ENCODE data around the gene TSC2. TPM values are rescaled to one million over a fixed set of nuclear protein-coding genes. Genes with fewer than 3 reads are reported as not detected.
"Not testable (repeated sequence)": the region's sequence is repeated elsewhere in the genome, so short reads cannot be mapped to it uniquely, and the experiment has no call there.

Gene TSC2
- total and polyA plus RNA-seq, 2 of the 13 experiments (the other 11 are each of a cell fraction or from before 2014, with no cell fraction given): 19.6 to 40.4 TPM

- POLR2A ChIA-PET; H2AFZ ChIP-seq (ENCODE audit: low read length); ATAC-seq; H3K27me3 ChIP-seq (ENCODE audit: control insufficient read depth in 1 of 2, insufficient read depth in 2 of 2, low read length in 2 of 2); H3K36me3 ChIP-seq (replicated peaks in 1 of 2; ENCODE audit: control insufficient read depth in 1 of 2, insufficient read depth in 2 of 2, low read length in 2 of 2); H3K9me3 ChIP-seq (ENCODE audit: low read length); DNase-seq (ENCODE audit: low spot score); H3K9ac ChIP-seq (ENCODE audit: insufficient read depth, low read depth, low read length); CTCF ChIA-PET (ENCODE audit: low intra/inter-chr PET ratio, low total read pairs); intact Hi-C loops (cut with micrococcal nuclease; ENCODE audit: unreplicated experiment); FAIRE-seq; in situ Hi-C loops (cut with HindIII; ENCODE audit: extremely low pct_ligation_motif_present, low pct_unique_long_range_greater_than_20kb); H4K20me1 ChIP-seq (ENCODE audit: insufficient read depth, low read length); BruUV-seq (replicated peaks); H3K79me2 ChIP-seq (ENCODE audit: insufficient read depth, low read length); H3K27ac ChIP-seq (ENCODE audit: extremely low read length, insufficient read depth, low read length): not testable (repeated sequence)
- Histone ChIP-seq H3K4me3 (replicated peaks in 1 of 3; ENCODE audit: insufficient read depth in 1 of 3, low read depth in 2 of 3, low read length in 3 of 3) (peak overlapping the region in 2 of 3 experiments; percentile 5 to 46; a peak in 4 of 6 replicates), H3K4me1 (ENCODE audit: insufficient read depth, low read length) (peaks cover 16% of the 10 kb centered on the region), H3K4me2 (ENCODE audit: low read depth, low read length) (peak overlapping the region; percentile 51)
- no CpG with 5 or more reads among the region's 12 CpGs for WGBS (ENCODE audit: low lambda C conversion rate)
Measured at GRCh38 chr16:2133797-2134196, 86.0 kb downstream of the TSC2 start.

DNA sequence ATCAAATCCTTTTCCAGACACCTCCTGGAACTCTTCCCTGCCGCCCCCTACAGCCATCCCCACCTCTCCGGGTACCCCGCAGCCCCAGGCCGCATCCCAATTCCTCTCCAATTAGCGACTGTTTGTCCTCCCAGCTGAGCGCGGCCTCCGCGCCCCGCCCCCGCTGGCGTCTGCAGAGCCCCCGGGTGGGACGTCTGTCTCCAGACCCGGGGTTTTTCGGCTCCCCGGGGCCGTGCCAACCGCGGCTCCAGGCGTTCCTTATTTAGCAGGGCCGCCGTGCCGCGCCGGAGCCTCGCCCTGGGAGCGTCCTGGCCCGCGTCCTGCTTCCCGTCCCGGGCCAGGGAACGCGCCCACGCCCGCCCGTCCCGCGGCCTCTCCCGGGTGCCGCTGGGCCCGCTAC is 87.3 kb downstream of the TSC2 start:
- POLR2A ChIA-PET; H4K20me1 ChIP-seq (ENCODE audit: insufficient read depth, low read length); H3K27me3 ChIP-seq (ENCODE audit: control insufficient read depth in 1 of 2, insufficient read depth in 2 of 2, low read length in 2 of 2); H3K27ac ChIP-seq (ENCODE audit: extremely low read length, insufficient read depth, low read length); BruUV-seq (replicated peaks); H3K9me3 ChIP-seq (ENCODE audit: low read length); DNase-seq (ENCODE audit: low spot score); CTCF ChIA-PET (ENCODE audit: low intra/inter-chr PET ratio, low total read pairs); intact Hi-C loops (cut with micrococcal nuclease; ENCODE audit: unreplicated experiment); ATAC-seq; FAIRE-seq; H3K79me2 ChIP-seq (ENCODE audit: insufficient read depth, low read length); H2AFZ ChIP-seq (ENCODE audit: low read length); H3K36me3 ChIP-seq (replicated peaks in 1 of 2; ENCODE audit: control insufficient read depth in 1 of 2, insufficient read depth in 2 of 2, low read length in 2 of 2); in situ Hi-C loops (cut with HindIII; ENCODE audit: extremely low pct_ligation_motif_present, low pct_unique_long_range_greater_than_20kb): not testable (repeated sequence)
- TF ChIP-seq, protein P1, sequence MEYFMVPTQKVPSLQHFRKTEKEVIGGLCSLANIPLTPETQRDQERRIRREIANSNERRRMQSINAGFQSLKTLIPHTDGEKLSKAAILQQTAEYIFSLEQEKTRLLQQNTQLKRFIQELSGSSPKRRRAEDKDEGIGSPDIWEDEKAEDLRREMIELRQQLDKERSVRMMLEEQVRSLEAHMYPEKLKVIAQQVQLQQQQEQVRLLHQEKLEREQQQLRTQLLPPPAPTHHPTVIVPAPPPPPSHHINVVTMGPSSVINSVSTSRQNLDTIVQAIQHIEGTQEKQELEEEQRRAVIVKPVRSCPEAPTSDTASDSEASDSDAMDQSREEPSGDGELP (IDR thresholded peaks at IDR 0.05; ENCODE audit: borderline replicate concordance, low read depth): 0 out of 2 replicates have a peak, but pooled peaks have one; percentile 13
- TF ChIP-seq, protein P2, sequence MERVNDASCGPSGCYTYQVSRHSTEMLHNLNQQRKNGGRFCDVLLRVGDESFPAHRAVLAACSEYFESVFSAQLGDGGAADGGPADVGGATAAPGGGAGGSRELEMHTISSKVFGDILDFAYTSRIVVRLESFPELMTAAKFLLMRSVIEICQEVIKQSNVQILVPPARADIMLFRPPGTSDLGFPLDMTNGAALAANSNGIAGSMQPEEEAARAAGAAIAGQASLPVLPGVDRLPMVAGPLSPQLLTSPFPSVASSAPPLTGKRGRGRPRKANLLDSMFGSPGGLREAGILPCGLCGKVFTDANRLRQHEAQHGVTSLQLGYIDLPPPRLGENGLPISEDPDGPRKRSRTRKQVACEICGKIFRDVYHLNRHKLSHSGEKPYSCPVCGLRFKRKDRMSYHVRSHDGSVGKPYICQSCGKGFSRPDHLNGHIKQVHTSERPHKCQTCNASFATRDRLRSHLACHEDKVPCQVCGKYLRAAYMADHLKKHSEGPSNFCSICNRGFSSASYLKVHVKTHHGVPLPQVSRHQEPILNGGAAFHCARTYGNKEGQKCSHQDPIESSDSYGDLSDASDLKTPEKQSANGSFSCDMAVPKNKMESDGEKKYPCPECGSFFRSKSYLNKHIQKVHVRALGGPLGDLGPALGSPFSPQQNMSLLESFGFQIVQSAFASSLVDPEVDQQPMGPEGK (CRISPR knock-in tag; IDR thresholded peaks at IDR 0.05): 0 out of 2 replicates have a peak, but pooled peaks have one; percentile 29
- TF ChIP-seq ZFY (CRISPR knock-in tag; IDR thresholded peaks at IDR 0.05): peak; percentile 17; the same call in 1 of the 2 replicates
- Histone ChIP-seq H3K4me2 (ENCODE audit: low read depth, low read length) (0 out of 2 replicates have a peak overlapping the region, but pooled peaks have one; percentile 3), H3K4me1 (ENCODE audit: insufficient read depth, low read length) (peaks cover 15% of the 10 kb centered on the region), H3K4me3 (replicated peaks in 1 of 3; ENCODE audit: insufficient read depth in 1 of 3, low read depth in 2 of 3, low read length in 3 of 3) (peak overlapping the region; percentile 60 to 63 (median 62); a peak in 4 of 6 replicates), H3K9ac (ENCODE audit: insufficient read depth, low read depth, low read length) (0 out of 2 replicates have a peak overlapping the region, but pooled peaks have one; percentile 56)
- WGBS (ENCODE audit: low lambda C conversion rate): 1% methylated on average over 14 of the region's 42 CpGs
